Vagina (tissue), 2 donors: ENCODE results near the gene CKMT2.

Source experiments
- CTCF ChIP-seq, 3 experiments: fragments of 450-650 bp in 2 of 3; fragments of 200-600 bp in 1 of 3; sonication (generic) in 1 of 3; IDR thresholded peaks; one replicate each; pipeline ENCODE4 v1.5.1; 2017 to 2019; ENCODE audit warnings: antibody characterized with exemption in 3 of 3, mild to moderate bottlenecking in 2 of 3, moderate library complexity in 2 of 3
- POLR2A ChIP-seq, 2 donors: fragments of 450-650 bp; IDR thresholded peaks; one replicate each; pipeline ENCODE4 v1.6.1; 2017; ENCODE audit warnings: antibody characterized with exemption in 2 of 2, mild to moderate bottlenecking in 2 of 2, moderate library complexity in 2 of 2
- POLR2AphosphoS5 ChIP-seq, 2 donors: sonication (generic); formaldehyde crosslinking; IDR thresholded peaks; one replicate each; pipeline ENCODE4 v1.9.0; 2017; ENCODE audit warnings: antibody characterized with exemption in 2 of 2, mild to moderate bottlenecking in 2 of 2, low read depth in 1 of 2; ENCODE audit not compliant: insufficient read depth in 1 of 2

DNA sequence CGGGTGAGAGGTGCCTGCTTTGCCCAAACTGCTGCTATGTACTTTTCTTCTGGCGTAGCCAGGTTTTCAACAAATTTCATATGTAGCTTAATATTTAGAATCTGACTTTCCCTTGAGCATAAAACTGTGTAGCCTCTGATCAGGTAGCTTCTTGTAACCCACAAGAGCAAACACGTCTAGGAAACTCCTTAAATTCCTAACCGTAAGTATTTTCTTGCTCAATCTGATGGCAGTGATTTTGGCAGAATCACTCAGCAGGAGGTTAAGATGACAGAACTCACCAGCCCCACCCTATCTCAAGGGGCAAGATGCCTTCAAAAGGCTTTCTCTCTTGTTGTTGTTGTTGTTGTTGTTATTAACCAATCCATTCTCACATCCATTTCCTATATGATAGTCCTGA, 20.8 kb downstream of the CKMT2 start:
- TF ChIP-seq CTCF (IDR thresholded peaks at IDR 0.05): no peak
- peak in 1 of 2 donors; percentile 56 for TF ChIP-seq POLR2AphosphoS5 (IDR thresholded peaks at IDR 0.05; ENCODE audit: insufficient read depth in 1 of 2, low read depth in 1 of 2)
- TF ChIP-seq POLR2A (IDR thresholded peaks at IDR 0.05): no peak
